ENCODE results near the gene CTIF.

- TF ChIP-seq CTCF (IDR thresholded peaks at IDR 0.05 in 8 of 11, conservative IDR thresholded peaks at IDR 0.05 in 3 of 11) (no peak), POLR2A (IDR thresholded peaks at IDR 0.05) (no peak), POLR2AphosphoS5 (IDR thresholded peaks at IDR 0.05) (no peak)
Observed at GRCh38 chr18:48797841-48798255, 259.0 kb downstream of the CTIF start.
